Smooth muscle cell of the pulmonary artery (primary cell): ENCODE measurements around the gene STK26. TPM values are rescaled to one million over a fixed set of nuclear protein-coding genes. Genes with fewer than 3 reads are reported as not detected.

Experiments used
- total RNA-seq: library from RNA; depleted of rRNA; stranded (reverse); fragments of >200 nt; gene quantifications from 2 replicates; pipeline ENCODE4 v1.2.3, GENCODE V29; 2014

STK26 gene
- 5.1 and 6.3 TPM in 2 replicates for total RNA-seq

GRCh38 chrX:132022967-132023895 lies at the start of gene STK26:
TSS of gene STK26 (plus strand) at chrX:132023302. CDS start at chrX:132023618, 316 bp downstream.

Other genes with a start within 250 kb of the STK26 start
- 0.03 and 0.07 TPM in 2 replicates for gene FRMD7, start 104.7 kb downstream of the STK26 start, total RNA-seq
- gene RAP2C, start 196.1 kb downstream of the STK26 start, total RNA-seq = 18.3 and 21.0 TPM in 2 replicates